CD4-positive, alpha-beta T cell treated with Interleukin-15 for 4 hours (primary cell): ENCODE data around the gene GALNT1.
"Not testable (repeated sequence)": the region's sequence is repeated elsewhere in the genome, so short reads cannot be mapped to it uniquely, and the experiment has no call there.

Source experiments
- DNase-seq: peaks from one replicate; pipeline ENCODE4 v3.0.0-alpha.2; 2020; ENCODE audit warnings: low spot score

GALNT1 gene

GRCh38 chr18:35581546-35581897, at the start of gene GALNT1:
Gene GALNT1 (plus strand): TSS chr18:35581740. CDS start chr18:35654663, 72,923 bp downstream.
- DNase-seq, result no peak

- DNase-seq, result no peak
These were observed 47.6 kb upstream of the GALNT1 start for GRCh38 chr18:35533916-35534405.

- no peak for DNase-seq
These were observed 46.2 kb upstream of the GALNT1 start for GRCh38 chr18:35535297-35535696.

- DNase-seq, result no peak
These were observed 39.2 kb upstream of the GALNT1 start for GRCh38 chr18:35542356-35542755.

GRCh38 chr18:35547008-35547605, 34.4 kb upstream of the GALNT1 start:
- no peak for DNase-seq

GRCh38 chr18:35549564-35549963, 32.0 kb upstream of the GALNT1 start:
- DNase-seq, result no peak

- no peak for DNase-seq
These were observed 28.2 kb upstream of the GALNT1 start for GRCh38 chr18:35553300-35553699.

- DNase-seq, result not testable (repeated sequence)
These were observed 26.0 kb upstream of the GALNT1 start for GRCh38 chr18:35555538-35555937.

- DNase-seq, result no peak
These were observed 21.7 kb upstream of the GALNT1 start for GRCh38 chr18:35559867-35560266.

GRCh38 chr18:35564795-35565453, 16.6 kb upstream of the GALNT1 start:
- DNase-seq, result no peak

GRCh38 chr18:35566019-35566418, 15.5 kb upstream of the GALNT1 start:
- DNase-seq, result no peak

- no peak for DNase-seq
These were observed 11.4 kb upstream of the GALNT1 start for GRCh38 chr18:35570182-35570581.

- no peak for DNase-seq
These were observed 10.4 kb upstream of the GALNT1 start for GRCh38 chr18:35571138-35571537.

GRCh38 chr18:35572644-35573043, 8.9 kb upstream of the GALNT1 start:
- no peak for DNase-seq

- DNase-seq, result no peak
These were observed 8.0 kb upstream of the GALNT1 start for GRCh38 chr18:35573531-35573930.

- not testable (repeated sequence) for DNase-seq
These were observed 5.2 kb upstream of the GALNT1 start for GRCh38 chr18:35576240-35576845.

- no peak for DNase-seq
These were observed 4.3 kb upstream of the GALNT1 start for GRCh38 chr18:35577045-35577848.

GRCh38 chr18:35578481-35578880, 3.1 kb upstream of the GALNT1 start:
- no peak for DNase-seq

- no peak for DNase-seq
These were observed 2.6 kb upstream of the GALNT1 start for GRCh38 chr18:35578936-35579335.

GRCh38 chr18:35580701-35581539, 620 bp upstream of the GALNT1 start:
- DNase-seq, result peak; percentile 57

- no peak for DNase-seq
These were observed 530 bp downstream of the GALNT1 start for GRCh38 chr18:35581898-35582641.
